Tibial nerve (tissue), 3 donors: ENCODE results near the gene AGBL3.

ENCODE experiments used
- POLR2A ChIP-seq, 2 donors: fragments of 450-650 bp; IDR thresholded peaks; one replicate each; pipeline ENCODE4 v1.6.1; 2017; ENCODE audit warnings: antibody characterized with exemption in 2 of 2, mild to moderate bottlenecking in 2 of 2, moderate library complexity in 2 of 2
- TF ChIP-seq, protein P1 (sequence below), 5 experiments: fragments of 200-600 bp in 3 of 5; fragments of 450-650 bp in 2 of 5; sonication (generic) in 3 of 5; IDR thresholded peaks; one replicate each; pipeline ENCODE4 v1.5.1; 2016 to 2019; ENCODE audit warnings: antibody characterized with exemption in 5 of 5, mild to moderate bottlenecking in 3 of 5, moderate library complexity in 2 of 5

- TF ChIP-seq, protein P1, sequence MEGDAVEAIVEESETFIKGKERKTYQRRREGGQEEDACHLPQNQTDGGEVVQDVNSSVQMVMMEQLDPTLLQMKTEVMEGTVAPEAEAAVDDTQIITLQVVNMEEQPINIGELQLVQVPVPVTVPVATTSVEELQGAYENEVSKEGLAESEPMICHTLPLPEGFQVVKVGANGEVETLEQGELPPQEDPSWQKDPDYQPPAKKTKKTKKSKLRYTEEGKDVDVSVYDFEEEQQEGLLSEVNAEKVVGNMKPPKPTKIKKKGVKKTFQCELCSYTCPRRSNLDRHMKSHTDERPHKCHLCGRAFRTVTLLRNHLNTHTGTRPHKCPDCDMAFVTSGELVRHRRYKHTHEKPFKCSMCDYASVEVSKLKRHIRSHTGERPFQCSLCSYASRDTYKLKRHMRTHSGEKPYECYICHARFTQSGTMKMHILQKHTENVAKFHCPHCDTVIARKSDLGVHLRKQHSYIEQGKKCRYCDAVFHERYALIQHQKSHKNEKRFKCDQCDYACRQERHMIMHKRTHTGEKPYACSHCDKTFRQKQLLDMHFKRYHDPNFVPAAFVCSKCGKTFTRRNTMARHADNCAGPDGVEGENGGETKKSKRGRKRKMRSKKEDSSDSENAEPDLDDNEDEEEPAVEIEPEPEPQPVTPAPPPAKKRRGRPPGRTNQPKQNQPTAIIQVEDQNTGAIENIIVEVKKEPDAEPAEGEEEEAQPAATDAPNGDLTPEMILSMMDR (IDR thresholded peaks at IDR 0.05), result no peak
- TF ChIP-seq POLR2A (IDR thresholded peaks at IDR 0.05), result no peak
Observed at GRCh38 chr7:135161669-135162068, 175.4 kb downstream of the AGBL3 start.
